Muscle layer of duodenum (tissue), 2 donors: Measurements from ENCODE around the gene ATP10A.

Experiments used
- H3K27ac ChIP-seq: one replicate; pipeline ENCODE4 v1.7.0; 2013; ENCODE audit warnings: mild to moderate bottlenecking, low read length
- H3K27me3 ChIP-seq: one replicate; pipeline ENCODE4 v1.7.0; 2013; ENCODE audit warnings: low read depth, mild to moderate bottlenecking, control low read depth, low read length
- H3K36me3 ChIP-seq, 2 donors: one replicate each; pipeline ENCODE4 v1.7.0; 2013; ENCODE audit warnings: low read length in 2 of 2, control low read depth in 1 of 2, mild to moderate bottlenecking in 1 of 2; ENCODE audit not compliant: insufficient read depth in 2 of 2, control insufficient read depth in 1 of 2
- H3K4me1 ChIP-seq, 2 donors: one replicate each; pipeline ENCODE4 v1.7.0; 2013; ENCODE audit warnings: low read length in 2 of 2, mild to moderate bottlenecking in 2 of 2, control low read depth in 1 of 2, moderate library complexity in 1 of 2; ENCODE audit not compliant: insufficient read depth in 2 of 2, control insufficient read depth in 1 of 2
- H3K4me3 ChIP-seq, 2 donors: one replicate each; pipeline ENCODE4 v1.7.0; 2013; ENCODE audit warnings: low read length in 2 of 2, low read depth in 1 of 2, mild to moderate bottlenecking in 1 of 2
- H3K9me3 ChIP-seq, 2 donors: one replicate each; pipeline ENCODE4 v1.7.0; 2013; ENCODE audit warnings: low read length in 2 of 2, control low read depth in 1 of 2, mild to moderate bottlenecking in 1 of 2; ENCODE audit not compliant: control insufficient read depth in 1 of 2
- donor health status: healthy.

The ATP10A gene

DNA sequence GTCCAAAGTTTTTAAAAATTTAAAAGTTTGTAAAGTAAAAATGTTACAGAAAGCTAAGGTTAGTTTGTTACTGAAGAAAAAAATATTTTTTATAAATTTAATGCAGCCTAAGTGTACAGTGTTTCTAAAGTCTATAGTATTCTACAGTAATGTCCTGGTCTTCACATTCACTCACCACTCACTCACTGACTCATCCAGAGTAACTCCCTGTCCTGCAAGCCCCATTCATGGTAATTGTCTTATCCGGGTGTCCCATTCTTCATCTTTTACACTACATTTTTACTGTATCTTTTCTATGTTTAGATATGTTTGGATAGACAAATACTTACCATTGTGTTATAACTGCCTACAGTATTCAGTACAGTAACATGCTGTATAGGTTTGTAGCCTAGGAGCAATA lies 36.7 kb upstream of the ATP10A start:
- Histone ChIP-seq H3K27me3 (no peaks in the 10 kb centered on the region), H3K27ac (no peak overlapping the region), H3K36me3 (no peaks in the 10 kb centered on the region), H3K4me1 (peaks cover 0 to 10% of the 10 kb centered on the region in 2 donors), H3K9me3 (no peaks in the 10 kb centered on the region), H3K4me3 (no peak overlapping the region)

- Histone ChIP-seq H3K27me3 (no peaks in the 10 kb centered on the region), H3K4me3 (no peak overlapping the region), H3K36me3 (no peaks in the 10 kb centered on the region), H3K27ac (no peak overlapping the region), H3K4me1 (peaks cover 0 to 10% of the 10 kb centered on the region in 2 donors), H3K9me3 (no peaks in the 10 kb centered on the region)
Measured at GRCh38 chr15:25897658-25898057, 34.5 kb upstream of the ATP10A start.

DNA sequence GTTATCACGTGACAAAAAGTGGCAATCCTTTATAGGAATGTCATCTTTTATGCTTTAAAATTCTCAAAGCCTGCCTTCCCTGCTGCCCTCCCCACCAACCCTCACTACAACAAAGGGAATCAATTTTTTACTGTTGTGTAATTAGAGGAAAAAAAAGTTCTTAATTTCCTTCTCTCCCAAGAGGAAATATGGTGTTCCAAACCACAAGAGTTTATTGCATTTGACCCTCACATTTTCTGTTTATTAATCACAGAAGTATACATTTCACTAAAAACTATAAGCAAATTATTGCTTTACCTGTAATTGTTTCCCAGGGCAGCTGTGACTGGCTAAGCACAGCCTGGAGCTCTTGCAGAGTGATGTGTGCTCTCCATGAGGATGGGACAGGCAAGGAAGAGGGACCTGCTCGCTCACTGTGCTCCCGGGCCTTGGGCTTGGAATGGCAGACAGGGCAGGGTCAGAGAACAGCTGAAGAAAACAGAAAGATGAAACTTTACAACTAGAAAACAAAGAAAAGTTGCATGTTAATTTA lies 31.3 kb upstream of the ATP10A start:
- Histone ChIP-seq H3K27me3 (no peaks in the 10 kb centered on the region), H3K4me1 (peaks cover 0 to 12% of the 10 kb centered on the region in 2 donors), H3K27ac (no peak overlapping the region), H3K4me3 (no peak overlapping the region), H3K36me3 (no peaks in the 10 kb centered on the region), H3K9me3 (no peaks in the 10 kb centered on the region)

- Histone ChIP-seq H3K9me3 (no peaks in the 10 kb centered on the region), H3K4me3 (no peak overlapping the region), H3K27ac (no peak overlapping the region), H3K36me3 (no peaks in the 10 kb centered on the region), H3K4me1 (peaks cover 0 to 12% of the 10 kb centered on the region in 2 donors), H3K27me3 (no peaks in the 10 kb centered on the region)
Measured at GRCh38 chr15:25893596-25893995, 30.5 kb upstream of the ATP10A start.

- peaks cover 0 to 12% of the 10 kb centered on the region in 2 donors for H3K4me1 ChIP-seq
- no peaks in the 10 kb centered on the region for H3K27me3 ChIP-seq
- H3K27ac ChIP-seq: no peak overlapping the region
- no peaks in the 10 kb centered on the region for H3K9me3 ChIP-seq
- no peak overlapping the region for H3K4me3 ChIP-seq
- H3K36me3 ChIP-seq: no peaks in the 10 kb centered on the region
Measured at GRCh38 chr15:25892126-25892525, 29.0 kb upstream of the ATP10A start.

DNA sequence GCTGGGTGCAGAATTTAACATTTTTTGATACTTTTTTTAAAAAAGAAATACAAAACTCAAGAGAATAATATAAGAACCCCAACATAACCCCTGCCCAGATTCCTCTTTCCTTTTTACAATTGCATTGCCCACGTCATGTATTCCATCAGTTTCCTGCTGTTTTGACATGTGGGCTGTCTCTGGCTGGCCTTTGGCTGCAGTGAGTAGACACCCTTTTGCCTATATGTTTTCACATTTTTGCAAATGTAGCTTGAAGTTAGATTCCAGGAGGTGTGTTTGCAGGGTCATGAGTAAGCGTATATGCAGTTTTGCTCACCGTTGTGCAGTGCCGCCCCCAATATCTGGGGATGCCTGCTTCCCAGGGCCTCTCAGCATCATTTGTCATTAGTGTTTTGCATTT lies 28.0 kb upstream of the ATP10A start:
- no peak overlapping the region for H3K4me3 ChIP-seq
- H3K9me3 ChIP-seq: no peaks in the 10 kb centered on the region
- H3K4me1 ChIP-seq: peaks cover 0 to 12% of the 10 kb centered on the region in 2 donors
- no peak overlapping the region for H3K27ac ChIP-seq
- no peaks in the 10 kb centered on the region for H3K36me3 ChIP-seq
- H3K27me3 ChIP-seq: no peaks in the 10 kb centered on the region

DNA sequence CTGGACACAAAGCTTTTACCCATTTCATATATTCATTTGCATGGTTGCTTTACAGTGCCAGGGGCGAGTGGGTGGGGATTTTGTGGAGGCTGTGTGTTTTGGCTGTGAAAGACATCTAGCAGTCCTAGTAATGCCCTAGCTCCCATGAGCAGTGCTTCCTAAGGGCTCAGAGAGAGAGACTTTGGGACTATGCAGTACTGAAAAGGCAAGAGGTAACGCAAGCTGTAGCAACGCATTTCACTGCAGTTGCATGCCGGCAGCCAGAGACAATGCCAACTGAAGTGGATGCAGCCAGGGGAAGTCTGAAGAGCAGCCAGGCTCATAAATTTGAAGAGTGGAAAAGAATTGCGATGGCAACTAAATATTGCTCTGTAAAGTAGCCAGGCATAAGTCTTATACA lies 27.4 kb upstream of the ATP10A start:
- Histone ChIP-seq H3K27me3 (no peaks in the 10 kb centered on the region), H3K36me3 (no peaks in the 10 kb centered on the region), H3K4me1 (peaks cover 0 to 12% of the 10 kb centered on the region in 2 donors), H3K9me3 (no peaks in the 10 kb centered on the region), H3K27ac (no peak overlapping the region), H3K4me3 (no peak overlapping the region)

DNA sequence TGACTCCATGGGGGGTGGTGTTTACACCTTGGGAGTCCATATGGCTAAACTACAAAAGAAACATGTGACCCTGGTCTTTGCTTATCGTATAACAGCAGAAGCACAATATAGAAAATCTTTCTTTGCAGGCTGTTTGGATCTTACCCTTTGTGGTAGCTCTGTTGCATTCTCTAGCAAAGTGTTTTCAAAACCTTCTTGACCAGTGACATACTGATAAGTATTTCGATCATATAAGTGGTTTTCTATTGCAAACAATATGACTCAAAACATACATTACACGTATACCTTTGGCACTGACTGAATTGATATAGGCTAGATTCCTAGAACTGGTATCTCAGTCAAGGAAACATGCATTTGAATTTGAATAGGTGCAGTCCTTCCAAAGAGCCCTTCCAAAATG lies 24.7 kb upstream of the ATP10A start:
- no peak overlapping the region for H3K4me3 ChIP-seq
- peaks cover 0 to 12% of the 10 kb centered on the region in 2 donors for H3K4me1 ChIP-seq
- H3K36me3 ChIP-seq: no peaks in the 10 kb centered on the region
- no peaks in the 10 kb centered on the region for H3K9me3 ChIP-seq
- H3K27me3 ChIP-seq: no peaks in the 10 kb centered on the region
- no peak overlapping the region for H3K27ac ChIP-seq

GRCh38 chr15:25886498-25887140 lies 23.5 kb upstream of the ATP10A start:
- Histone ChIP-seq H3K4me1 (peaks cover 0 to 12% of the 10 kb centered on the region in 2 donors), H3K4me3 (no peak overlapping the region), H3K9me3 (no peaks in the 10 kb centered on the region), H3K27me3 (no peaks in the 10 kb centered on the region), H3K27ac (no peak overlapping the region), H3K36me3 (no peaks in the 10 kb centered on the region)

- Histone ChIP-seq H3K4me1 (no peaks in the 10 kb centered on the region), H3K27ac (no peak overlapping the region), H3K9me3 (no peaks in the 10 kb centered on the region), H3K36me3 (no peaks in the 10 kb centered on the region), H3K27me3 (no peaks in the 10 kb centered on the region), H3K4me3 (no peak overlapping the region)
Measured at GRCh38 chr15:25884370-25884769, 21.2 kb upstream of the ATP10A start.

DNA sequence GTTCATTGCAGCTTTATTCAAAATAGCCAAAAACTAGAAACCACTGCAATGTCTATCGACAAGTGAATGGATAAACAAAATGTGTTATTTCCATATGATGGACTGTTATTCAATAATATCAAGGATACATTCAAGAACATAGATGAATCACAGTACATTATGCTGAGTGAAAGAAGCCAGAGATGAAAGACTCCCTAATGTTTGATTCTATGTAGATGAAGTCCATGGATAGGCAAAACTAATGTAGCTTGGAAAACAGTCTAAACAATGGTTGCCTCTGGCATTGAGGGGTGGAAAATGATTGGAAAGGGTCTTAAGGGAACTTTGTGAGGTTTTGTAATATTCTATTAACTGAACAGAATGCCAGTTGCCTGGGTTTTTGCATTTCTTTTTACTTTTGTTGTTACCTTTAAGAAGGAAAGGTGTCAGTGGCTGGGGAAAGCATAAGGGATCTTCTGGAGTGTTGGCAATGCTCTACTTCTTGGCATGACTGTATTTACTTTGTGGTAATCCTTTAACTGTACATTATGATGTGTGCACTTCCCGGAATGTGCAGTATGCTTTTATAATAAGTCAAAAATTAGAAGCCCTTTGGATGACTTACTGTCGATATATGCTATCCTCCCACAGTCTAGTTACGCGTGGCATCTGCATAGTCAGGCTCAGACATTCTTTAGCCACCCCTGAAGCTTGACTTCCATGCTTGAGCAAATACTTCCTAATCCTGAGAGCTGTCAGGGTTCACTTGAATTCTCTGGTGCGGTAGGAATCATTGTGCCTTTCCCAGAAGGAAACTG lies 20.5 kb upstream of the ATP10A start:
- no peaks in the 10 kb centered on the region for H3K27me3 ChIP-seq
- H3K36me3 ChIP-seq: no peaks in the 10 kb centered on the region
- no peak overlapping the region for H3K27ac ChIP-seq
- no peak overlapping the region for H3K4me3 ChIP-seq
- H3K9me3 ChIP-seq: no peaks in the 10 kb centered on the region
- H3K4me1 ChIP-seq: no peaks in the 10 kb centered on the region
